ENCODE measurements around the gene PAMR1. TPM values are rescaled to one million over a fixed set of nuclear protein-coding genes. Genes with fewer than 3 reads are reported as not detected.

Gene PAMR1
- total RNA-seq, 6 experiments from 2014 or later = 2.0 to 4.2 (median 2.8) TPM

Other genes starting within 250 kb of the PAMR1 start
- gene SLC1A2, start 106.1 kb downstream of the PAMR1 start, total RNA-seq = 10 to 100 TPM in 4 of 6 experiments, 1 to 10 TPM in 2; 7.6 to 87.4 (median 13.3) TPM
- 1 to 10 TPM in 5 of 6 experiments, under 1 TPM in 1; 0.79 to 4.2 (median 1.3) TPM for gene FJX1, start 92.8 kb upstream of the PAMR1 start, total RNA-seq
- 10 to 100 TPM; 13.9 to 37.1 (median 31.9) TPM for gene TRIM44, start 137.2 kb upstream of the PAMR1 start, total RNA-seq

All from right lobe of liver (tissue), 5 donors.